ENCODE data around the gene ABHD6. TPM values are rescaled to one million over a fixed set of nuclear protein-coding genes. Genes with fewer than 3 reads are reported as not detected.

ABHD6 gene
- polyA plus RNA-seq, 1 donor from 2014 or later, result 38.9 TPM

DNA sequence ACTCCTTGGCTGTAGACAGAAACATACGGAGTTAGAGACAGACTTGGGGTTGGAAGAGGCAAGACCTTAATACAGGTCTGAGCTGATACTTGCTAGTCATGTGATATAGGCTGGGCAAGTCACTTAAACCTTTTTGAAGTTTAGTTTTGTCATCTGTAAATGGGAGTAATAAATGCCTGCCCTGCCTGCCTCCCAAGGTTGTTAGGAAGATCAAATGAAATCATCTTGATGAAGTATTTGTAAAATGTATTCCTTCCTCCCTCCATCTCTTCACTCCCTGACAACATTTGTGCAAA, 98.0 kb downstream of the ABHD6 start:
- H3K27me3 ChIP-seq (ENCODE audit: insufficient read depth, low read depth, low read length), result no peaks in the 10 kb centered on the region
- H4K20me1 ChIP-seq (ENCODE audit: insufficient read depth), result no peaks in the 10 kb centered on the region
- no peak overlapping the region for H2AFZ ChIP-seq (ENCODE audit: low read depth, low read length)
- TF ChIP-seq MXI1 (conservative IDR thresholded peaks at IDR 0.05; ENCODE audit: poor library complexity, severe bottlenecking), result no peak
- TF ChIP-seq, protein P1, sequence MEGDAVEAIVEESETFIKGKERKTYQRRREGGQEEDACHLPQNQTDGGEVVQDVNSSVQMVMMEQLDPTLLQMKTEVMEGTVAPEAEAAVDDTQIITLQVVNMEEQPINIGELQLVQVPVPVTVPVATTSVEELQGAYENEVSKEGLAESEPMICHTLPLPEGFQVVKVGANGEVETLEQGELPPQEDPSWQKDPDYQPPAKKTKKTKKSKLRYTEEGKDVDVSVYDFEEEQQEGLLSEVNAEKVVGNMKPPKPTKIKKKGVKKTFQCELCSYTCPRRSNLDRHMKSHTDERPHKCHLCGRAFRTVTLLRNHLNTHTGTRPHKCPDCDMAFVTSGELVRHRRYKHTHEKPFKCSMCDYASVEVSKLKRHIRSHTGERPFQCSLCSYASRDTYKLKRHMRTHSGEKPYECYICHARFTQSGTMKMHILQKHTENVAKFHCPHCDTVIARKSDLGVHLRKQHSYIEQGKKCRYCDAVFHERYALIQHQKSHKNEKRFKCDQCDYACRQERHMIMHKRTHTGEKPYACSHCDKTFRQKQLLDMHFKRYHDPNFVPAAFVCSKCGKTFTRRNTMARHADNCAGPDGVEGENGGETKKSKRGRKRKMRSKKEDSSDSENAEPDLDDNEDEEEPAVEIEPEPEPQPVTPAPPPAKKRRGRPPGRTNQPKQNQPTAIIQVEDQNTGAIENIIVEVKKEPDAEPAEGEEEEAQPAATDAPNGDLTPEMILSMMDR (IDR thresholded peaks at IDR 0.05; ENCODE audit: poor library complexity, severe bottlenecking), result no peak
- TF ChIP-seq, protein P2, sequence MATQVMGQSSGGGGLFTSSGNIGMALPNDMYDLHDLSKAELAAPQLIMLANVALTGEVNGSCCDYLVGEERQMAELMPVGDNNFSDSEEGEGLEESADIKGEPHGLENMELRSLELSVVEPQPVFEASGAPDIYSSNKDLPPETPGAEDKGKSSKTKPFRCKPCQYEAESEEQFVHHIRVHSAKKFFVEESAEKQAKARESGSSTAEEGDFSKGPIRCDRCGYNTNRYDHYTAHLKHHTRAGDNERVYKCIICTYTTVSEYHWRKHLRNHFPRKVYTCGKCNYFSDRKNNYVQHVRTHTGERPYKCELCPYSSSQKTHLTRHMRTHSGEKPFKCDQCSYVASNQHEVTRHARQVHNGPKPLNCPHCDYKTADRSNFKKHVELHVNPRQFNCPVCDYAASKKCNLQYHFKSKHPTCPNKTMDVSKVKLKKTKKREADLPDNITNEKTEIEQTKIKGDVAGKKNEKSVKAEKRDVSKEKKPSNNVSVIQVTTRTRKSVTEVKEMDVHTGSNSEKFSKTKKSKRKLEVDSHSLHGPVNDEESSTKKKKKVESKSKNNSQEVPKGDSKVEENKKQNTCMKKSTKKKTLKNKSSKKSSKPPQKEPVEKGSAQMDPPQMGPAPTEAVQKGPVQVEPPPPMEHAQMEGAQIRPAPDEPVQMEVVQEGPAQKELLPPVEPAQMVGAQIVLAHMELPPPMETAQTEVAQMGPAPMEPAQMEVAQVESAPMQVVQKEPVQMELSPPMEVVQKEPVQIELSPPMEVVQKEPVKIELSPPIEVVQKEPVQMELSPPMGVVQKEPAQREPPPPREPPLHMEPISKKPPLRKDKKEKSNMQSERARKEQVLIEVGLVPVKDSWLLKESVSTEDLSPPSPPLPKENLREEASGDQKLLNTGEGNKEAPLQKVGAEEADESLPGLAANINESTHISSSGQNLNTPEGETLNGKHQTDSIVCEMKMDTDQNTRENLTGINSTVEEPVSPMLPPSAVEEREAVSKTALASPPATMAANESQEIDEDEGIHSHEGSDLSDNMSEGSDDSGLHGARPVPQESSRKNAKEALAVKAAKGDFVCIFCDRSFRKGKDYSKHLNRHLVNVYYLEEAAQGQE (IDR thresholded peaks at IDR 0.05; ENCODE audit: borderline replicate concordance), result no peak
- no peak for TF ChIP-seq TAF1 (IDR thresholded peaks at IDR 0.05; ENCODE audit: low read depth)
- no peak for TF ChIP-seq SMC3 (conservative IDR thresholded peaks at IDR 0.05; ENCODE audit: poor library complexity)
- TF ChIP-seq EZH2 (IDR thresholded peaks at IDR 0.05; ENCODE audit: borderline replicate concordance, insufficient read depth, low read length, poor library complexity, severe bottlenecking), result no peak
- TF ChIP-seq EP300 (conservative IDR thresholded peaks at IDR 0.05; ENCODE audit: poor library complexity, severe bottlenecking), result no peak
- no peak for TF ChIP-seq RAD21 (conservative IDR thresholded peaks at IDR 0.05)
- TF ChIP-seq POLR2AphosphoS5 (IDR thresholded peaks at IDR 0.05), result no peak
- H3K27ac ChIP-seq (ENCODE audit: low read length), result no peak overlapping the region
- peaks cover 5% of the 10 kb centered on the region for H3K79me2 ChIP-seq (replicated peaks; ENCODE audit: insufficient read depth, low read length)
- H3K9ac ChIP-seq (ENCODE audit: low read length), result no peak overlapping the region
- H3K9me2 ChIP-seq (ENCODE audit: insufficient read depth, low read length), result no peaks in the 10 kb centered on the region
- no peaks in the 10 kb centered on the region for H3K9me3 ChIP-seq (ENCODE audit: low read length)
- H3K36me3 ChIP-seq (ENCODE audit: insufficient read depth, low read length), result no peaks in the 10 kb centered on the region
- no peak overlapping the region for H3K4me2 ChIP-seq (ENCODE audit: low read length)
- peak overlapping the region; percentile 81 for H3K4me3 ChIP-seq (ENCODE audit: low read length)
- no peaks in the 10 kb centered on the region for H3F3A ChIP-seq (ENCODE audit: insufficient read depth, low read length, poor library complexity, severe bottlenecking)

DNA sequence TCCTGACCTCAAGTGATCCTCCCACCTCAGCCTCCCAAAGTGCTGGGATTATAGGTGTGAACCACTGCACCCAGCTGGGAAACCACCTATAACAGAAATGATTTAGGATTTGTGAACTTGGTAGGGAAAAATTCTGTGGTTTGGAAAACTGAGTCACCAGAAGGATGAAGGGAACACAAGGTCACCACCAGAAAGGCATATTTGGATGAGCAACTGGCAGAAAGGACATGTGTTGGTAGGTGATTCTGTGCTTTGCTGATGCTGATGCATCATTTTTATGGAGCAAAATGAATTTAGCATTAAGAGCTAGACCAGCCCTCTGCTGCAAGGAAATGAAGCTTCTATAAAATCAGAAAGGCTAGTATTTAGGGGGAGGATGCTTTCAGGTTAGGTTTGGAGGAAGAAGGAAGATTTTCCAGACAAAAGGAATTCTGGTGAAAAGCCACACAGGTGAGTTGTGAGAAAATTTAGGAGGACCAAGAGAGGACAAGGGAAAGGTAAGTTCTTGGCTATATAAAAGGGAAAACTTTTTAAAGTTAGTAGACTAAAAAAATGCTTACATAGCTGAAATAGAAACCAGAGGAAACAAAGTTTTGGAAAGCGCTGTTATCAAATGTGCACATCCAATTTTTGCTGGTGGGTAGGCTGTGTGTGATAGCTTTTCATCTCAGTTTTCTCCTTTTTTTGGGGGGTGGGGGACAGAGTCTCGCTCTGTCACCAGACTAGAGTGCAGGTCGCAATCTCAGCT, 98.7 kb downstream of the ABHD6 start:
- no peak for TF ChIP-seq POLR2AphosphoS5 (IDR thresholded peaks at IDR 0.05)
- no peak for TF ChIP-seq SMC3 (conservative IDR thresholded peaks at IDR 0.05; ENCODE audit: poor library complexity)
- TF ChIP-seq TAF1 (IDR thresholded peaks at IDR 0.05; ENCODE audit: low read depth), result no peak
- TF ChIP-seq, protein P1 (IDR thresholded peaks at IDR 0.05; ENCODE audit: poor library complexity, severe bottlenecking), result no peak
- no peak for TF ChIP-seq MXI1 (conservative IDR thresholded peaks at IDR 0.05; ENCODE audit: poor library complexity, severe bottlenecking)
- TF ChIP-seq EP300 (conservative IDR thresholded peaks at IDR 0.05; ENCODE audit: poor library complexity, severe bottlenecking), result no peak
- no peak for TF ChIP-seq RAD21 (conservative IDR thresholded peaks at IDR 0.05)
- no peak for TF ChIP-seq EZH2 (IDR thresholded peaks at IDR 0.05; ENCODE audit: borderline replicate concordance, insufficient read depth, low read length, poor library complexity, severe bottlenecking)
- TF ChIP-seq, protein P2 (IDR thresholded peaks at IDR 0.05; ENCODE audit: borderline replicate concordance), result no peak
- H3K9me3 ChIP-seq (ENCODE audit: low read length), result no peaks in the 10 kb centered on the region
- H3K27me3 ChIP-seq (ENCODE audit: insufficient read depth, low read depth, low read length), result no peaks in the 10 kb centered on the region
- H3K4me2 ChIP-seq (ENCODE audit: low read length), result no peak overlapping the region
- no peaks in the 10 kb centered on the region for H3K9me2 ChIP-seq (ENCODE audit: insufficient read depth, low read length)
- H3K79me2 ChIP-seq (replicated peaks; ENCODE audit: insufficient read depth, low read length), result peaks cover 5% of the 10 kb centered on the region
- H3K9ac ChIP-seq (ENCODE audit: low read length), result no peak overlapping the region
- no peaks in the 10 kb centered on the region for H3K36me3 ChIP-seq (ENCODE audit: insufficient read depth, low read length)
- H4K20me1 ChIP-seq (ENCODE audit: insufficient read depth), result no peaks in the 10 kb centered on the region
- no peak overlapping the region for H3K27ac ChIP-seq (ENCODE audit: low read length)
- H3K4me3 ChIP-seq (ENCODE audit: low read length), result no peak overlapping the region
- H2AFZ ChIP-seq (ENCODE audit: low read depth, low read length), result no peak overlapping the region
- no peaks in the 10 kb centered on the region for H3F3A ChIP-seq (ENCODE audit: insufficient read depth, low read length, poor library complexity, severe bottlenecking)

Measured in neural cell (in vitro differentiated cells).